Thyroid gland (tissue), 4 donors: ENCODE results near the gene ZNF536.

Experiments used
- POLR2A ChIP-seq, 2 donors: fragments of 450-650 bp; IDR thresholded peaks; one replicate each; pipeline ENCODE4 v1.6.1; 2017; ENCODE audit warnings: antibody characterized with exemption in 2 of 2, mild to moderate bottlenecking in 2 of 2, moderate library complexity in 1 of 2
- TF ChIP-seq, protein P1 (sequence below), 6 experiments: fragments of 200-600 bp in 3 of 6; fragments of 450-650 bp in 3 of 6; sonication (generic) in 3 of 6; IDR thresholded peaks; one replicate each; pipeline ENCODE4 v1.5.1; 2016 to 2019; ENCODE audit warnings: antibody characterized with exemption in 6 of 6, mild to moderate bottlenecking in 2 of 6, inconsistent platforms in 1 of 6, moderate library complexity in 1 of 6

DNA sequence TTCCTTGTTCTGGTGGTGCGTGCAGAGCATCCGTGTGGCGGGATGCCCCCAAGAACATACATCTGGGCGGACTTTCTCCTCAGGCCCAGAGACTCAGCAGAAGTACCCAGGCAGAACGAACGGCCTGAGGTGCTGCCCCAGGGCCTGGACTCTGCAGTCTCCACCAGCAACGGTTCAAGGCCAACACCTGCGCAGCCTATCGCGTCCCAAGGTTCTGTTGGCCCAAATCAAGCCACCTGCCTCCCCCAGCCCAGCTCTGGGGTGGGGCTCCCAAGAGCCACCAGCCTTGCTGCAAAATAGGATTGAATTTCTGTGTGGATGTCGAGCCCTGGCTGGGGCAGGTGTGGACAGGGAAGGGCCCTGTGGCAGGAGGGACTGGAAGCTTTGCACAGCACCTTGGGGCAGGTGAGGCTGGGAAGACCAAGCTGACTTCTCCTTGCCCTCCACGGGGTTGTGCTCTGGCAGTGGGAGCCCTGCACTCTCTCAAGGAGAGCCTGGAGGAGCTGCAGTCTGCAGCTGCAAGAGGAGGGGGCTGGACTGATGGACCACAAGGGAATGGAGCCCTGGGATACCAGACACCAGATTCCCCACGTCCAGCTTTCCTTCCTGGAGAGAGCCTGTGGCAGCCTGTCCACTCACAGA is 146.9 kb downstream of the ZNF536 start:
- TF ChIP-seq, protein P1, sequence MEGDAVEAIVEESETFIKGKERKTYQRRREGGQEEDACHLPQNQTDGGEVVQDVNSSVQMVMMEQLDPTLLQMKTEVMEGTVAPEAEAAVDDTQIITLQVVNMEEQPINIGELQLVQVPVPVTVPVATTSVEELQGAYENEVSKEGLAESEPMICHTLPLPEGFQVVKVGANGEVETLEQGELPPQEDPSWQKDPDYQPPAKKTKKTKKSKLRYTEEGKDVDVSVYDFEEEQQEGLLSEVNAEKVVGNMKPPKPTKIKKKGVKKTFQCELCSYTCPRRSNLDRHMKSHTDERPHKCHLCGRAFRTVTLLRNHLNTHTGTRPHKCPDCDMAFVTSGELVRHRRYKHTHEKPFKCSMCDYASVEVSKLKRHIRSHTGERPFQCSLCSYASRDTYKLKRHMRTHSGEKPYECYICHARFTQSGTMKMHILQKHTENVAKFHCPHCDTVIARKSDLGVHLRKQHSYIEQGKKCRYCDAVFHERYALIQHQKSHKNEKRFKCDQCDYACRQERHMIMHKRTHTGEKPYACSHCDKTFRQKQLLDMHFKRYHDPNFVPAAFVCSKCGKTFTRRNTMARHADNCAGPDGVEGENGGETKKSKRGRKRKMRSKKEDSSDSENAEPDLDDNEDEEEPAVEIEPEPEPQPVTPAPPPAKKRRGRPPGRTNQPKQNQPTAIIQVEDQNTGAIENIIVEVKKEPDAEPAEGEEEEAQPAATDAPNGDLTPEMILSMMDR (IDR thresholded peaks at IDR 0.05) = no peak
- TF ChIP-seq POLR2A (IDR thresholded peaks at IDR 0.05) = no peak
